ENCODE results near the gene MXRA8.
"Not testable (repeated sequence)": the region's sequence is repeated elsewhere in the genome, so short reads cannot be mapped to it uniquely, and the experiment has no call there.

Gene MXRA8

DNA sequence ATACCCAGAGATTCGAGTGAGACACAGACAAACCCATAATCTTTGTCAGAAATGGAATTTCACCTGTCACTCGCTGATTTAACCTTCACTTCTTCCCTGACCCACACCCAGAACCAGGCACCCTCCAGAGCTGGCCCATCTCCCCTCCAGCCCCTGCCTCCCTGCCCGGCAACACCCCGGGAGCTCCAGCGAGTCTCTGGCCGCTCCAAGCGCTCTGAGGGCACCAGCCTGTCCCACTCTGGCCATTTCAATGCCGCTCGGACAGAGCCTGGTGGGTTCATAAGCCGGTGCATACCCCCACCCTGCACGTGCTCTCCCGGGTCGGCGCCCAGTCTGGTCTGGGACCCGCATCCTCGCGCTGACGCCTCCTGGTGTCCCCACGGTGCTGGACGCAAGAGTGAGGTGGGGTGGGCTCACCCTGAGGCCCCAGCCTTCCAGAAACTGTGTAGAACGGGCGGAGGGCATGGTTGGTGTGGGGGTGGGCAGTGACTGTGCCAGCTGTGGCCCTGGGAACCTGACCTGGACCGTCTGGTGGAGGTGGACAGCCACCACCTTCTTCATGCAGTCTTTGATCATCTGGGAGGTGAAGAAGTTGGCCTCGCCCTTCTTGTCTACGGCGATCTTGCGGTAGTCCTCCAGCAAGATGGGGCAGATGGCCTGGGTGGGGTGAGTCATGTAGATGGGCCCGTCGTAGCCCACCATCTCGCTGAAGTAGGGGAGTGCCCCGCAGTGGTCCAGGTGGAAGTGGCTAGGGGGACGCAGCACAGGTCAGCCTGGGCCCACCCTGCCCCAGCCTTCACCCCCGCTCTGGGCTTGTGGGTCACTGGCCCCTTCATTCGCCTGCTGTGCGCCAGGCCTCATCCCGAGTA is 39.3 kb downstream of the MXRA8 start:
- Histone ChIP-seq H3K27me3 (ENCODE audit: insufficient read depth, low read length, poor library complexity) (no peaks in the 10 kb centered on the region), H3K4ac (ENCODE audit: low read depth, low read length) (no peak overlapping the region), H4K5ac (ENCODE audit: low read length) (no peak overlapping the region), H3K9ac (ENCODE audit: low read length) (no peak overlapping the region), H3K23ac (ENCODE audit: low read length) (no peak overlapping the region), H3K56ac (ENCODE audit: low read length) (no peak overlapping the region), H3K36me3 (ENCODE audit: control insufficient read depth, insufficient read depth, low read length) (peaks cover 4% of the 10 kb centered on the region), H2BK5ac (ENCODE audit: low read length) (no peak overlapping the region), H2AK5ac (ENCODE audit: low read length) (no peak overlapping the region), H3K4me1 (ENCODE audit: control insufficient read depth, low read depth, low read length) (peaks cover 2% of the 10 kb centered on the region), H3K79me2 (ENCODE audit: control insufficient read depth, insufficient read depth, low read length) (peaks cover 34% of the 10 kb centered on the region), H3K4me2 (ENCODE audit: low read length) (no peak overlapping the region), H3K18ac (ENCODE audit: low read length) (no peak overlapping the region), H2BK120ac (ENCODE audit: low read depth, low read length) (no peak overlapping the region), H3K4me3 (ENCODE audit: low read length) (no peak overlapping the region), H3K27ac (ENCODE audit: low read depth, low read length) (no peak overlapping the region), H4K8ac (ENCODE audit: low read depth, low read length) (no peak overlapping the region), H2BK15ac (replicated peaks; ENCODE audit: low read depth) (no peak overlapping the region), H3K79me1 (ENCODE audit: low read length) (peaks cover 24% of the 10 kb centered on the region)
- DNase-seq = no peak
- WGBS (ENCODE audit: extremely low coverage, insufficient coverage, low lambda C conversion rate) = no CpG with 5 or more reads among the region's 36 CpGs

- no peak overlapping the region for H4K8ac ChIP-seq (ENCODE audit: low read depth, low read length)
- H3K4me1 ChIP-seq (ENCODE audit: control insufficient read depth, low read depth, low read length) = peaks cover 2% of the 10 kb centered on the region
- no peak overlapping the region for H3K9ac ChIP-seq (ENCODE audit: low read length)
- H2AK5ac ChIP-seq (ENCODE audit: low read length) = no peak overlapping the region
- no peaks in the 10 kb centered on the region for H3K27me3 ChIP-seq (ENCODE audit: insufficient read depth, low read length, poor library complexity)
- peaks cover 30% of the 10 kb centered on the region for H3K79me2 ChIP-seq (ENCODE audit: control insufficient read depth, insufficient read depth, low read length)
- no peak overlapping the region for H2BK5ac ChIP-seq (ENCODE audit: low read length)
- H3K4me3 ChIP-seq (ENCODE audit: low read length) = no peak overlapping the region
- H2BK120ac ChIP-seq (ENCODE audit: low read depth, low read length) = no peak overlapping the region
- no CpG with 5 or more reads among the region's 9 CpGs for WGBS (ENCODE audit: extremely low coverage, insufficient coverage, low lambda C conversion rate)
- H3K23ac ChIP-seq (ENCODE audit: low read length) = no peak overlapping the region
- H4K5ac ChIP-seq (ENCODE audit: low read length) = no peak overlapping the region
- peaks cover 22% of the 10 kb centered on the region for H3K79me1 ChIP-seq (ENCODE audit: low read length)
- H3K36me3 ChIP-seq (ENCODE audit: control insufficient read depth, insufficient read depth, low read length) = peaks cover 10% of the 10 kb centered on the region
- H3K4ac ChIP-seq (ENCODE audit: low read depth, low read length) = no peak overlapping the region
- no peak overlapping the region for H3K56ac ChIP-seq (ENCODE audit: low read length)
- H3K18ac ChIP-seq (ENCODE audit: low read length) = no peak overlapping the region
- H3K27ac ChIP-seq (ENCODE audit: low read depth, low read length) = no peak overlapping the region
- no peak overlapping the region for H2BK15ac ChIP-seq (replicated peaks; ENCODE audit: low read depth)
- no peak overlapping the region for H3K4me2 ChIP-seq (ENCODE audit: low read length)
- DNase-seq = peak; percentile 72
Measured at GRCh38 chr1:1318131-1318652, 40.2 kb downstream of the MXRA8 start.

GRCh38 chr1:1317420-1317819 is 40.9 kb downstream of the MXRA8 start:
- Histone ChIP-seq H3K23ac (ENCODE audit: low read length) (no peak overlapping the region), H2BK5ac (ENCODE audit: low read length) (no peak overlapping the region), H2BK120ac (ENCODE audit: low read depth, low read length) (no peak overlapping the region), H3K36me3 (ENCODE audit: control insufficient read depth, insufficient read depth, low read length) (peaks cover 14% of the 10 kb centered on the region), H3K79me1 (ENCODE audit: low read length) (peaks cover 19% of the 10 kb centered on the region), H3K9ac (ENCODE audit: low read length) (no peak overlapping the region), H4K8ac (ENCODE audit: low read depth, low read length) (no peak overlapping the region), H3K4me1 (ENCODE audit: control insufficient read depth, low read depth, low read length) (peaks cover 2% of the 10 kb centered on the region), H3K56ac (ENCODE audit: low read length) (no peak overlapping the region), H3K27ac (ENCODE audit: low read depth, low read length) (no peak overlapping the region), H3K18ac (ENCODE audit: low read length) (no peak overlapping the region), H3K4me3 (ENCODE audit: low read length) (no peak overlapping the region), H2AK5ac (ENCODE audit: low read length) (no peak overlapping the region), H3K4ac (ENCODE audit: low read depth, low read length) (no peak overlapping the region), H3K27me3 (ENCODE audit: insufficient read depth, low read length, poor library complexity) (no peaks in the 10 kb centered on the region), H3K79me2 (ENCODE audit: control insufficient read depth, insufficient read depth, low read length) (peaks cover 24% of the 10 kb centered on the region), H2BK15ac (replicated peaks; ENCODE audit: low read depth) (no peak overlapping the region), H3K4me2 (ENCODE audit: low read length) (no peak overlapping the region), H4K5ac (ENCODE audit: low read length) (no peak overlapping the region)
- no peak for DNase-seq
- WGBS (ENCODE audit: extremely low coverage, insufficient coverage, low lambda C conversion rate) = no CpG with 5 or more reads among the region's 6 CpGs

DNA sequence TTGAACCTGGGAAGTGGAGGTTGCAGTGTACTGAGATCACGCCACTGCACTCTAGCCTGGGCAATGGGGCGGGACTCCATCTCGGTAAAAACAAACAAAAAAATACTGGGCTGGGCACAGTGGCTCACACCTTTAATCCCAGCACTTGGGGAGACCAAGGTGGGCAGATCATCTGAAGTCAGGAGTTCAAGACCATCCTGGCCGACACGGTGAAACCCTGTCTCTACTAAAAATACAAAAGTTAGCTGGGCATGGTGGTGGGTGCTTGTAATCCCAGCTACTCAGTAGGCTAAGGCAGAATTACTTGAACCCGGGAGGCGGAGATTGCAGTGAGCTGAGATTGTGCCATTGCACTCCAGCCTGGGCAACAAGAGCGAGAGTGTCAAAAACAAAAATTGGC is 42.2 kb downstream of the MXRA8 start:
- H3K79me2 ChIP-seq (ENCODE audit: control insufficient read depth, insufficient read depth, low read length) = peaks cover 13% of the 10 kb centered on the region
- not testable (repeated sequence) for H3K27me3 ChIP-seq (ENCODE audit: insufficient read depth, low read length, poor library complexity); H4K5ac ChIP-seq (ENCODE audit: low read length); H2BK5ac ChIP-seq (ENCODE audit: low read length); H2AK5ac ChIP-seq (ENCODE audit: low read length); H2BK120ac ChIP-seq (ENCODE audit: low read depth, low read length); H3K56ac ChIP-seq (ENCODE audit: low read length); H4K8ac ChIP-seq (ENCODE audit: low read depth, low read length); H3K18ac ChIP-seq (ENCODE audit: low read length); H3K27ac ChIP-seq (ENCODE audit: low read depth, low read length); H3K4me3 ChIP-seq (ENCODE audit: low read length); H3K4me2 ChIP-seq (ENCODE audit: low read length); H2BK15ac ChIP-seq (replicated peaks; ENCODE audit: low read depth); DNase-seq; H3K9ac ChIP-seq (ENCODE audit: low read length); H3K4me1 ChIP-seq (ENCODE audit: control insufficient read depth, low read depth, low read length); H3K23ac ChIP-seq (ENCODE audit: low read length); H3K4ac ChIP-seq (ENCODE audit: low read depth, low read length)
- H3K36me3 ChIP-seq (ENCODE audit: control insufficient read depth, insufficient read depth, low read length) = peaks cover 17% of the 10 kb centered on the region
- H3K79me1 ChIP-seq (ENCODE audit: low read length) = peaks cover 13% of the 10 kb centered on the region
- no CpG with 5 or more reads among the region's 8 CpGs for WGBS (ENCODE audit: extremely low coverage, insufficient coverage, low lambda C conversion rate)

DNA sequence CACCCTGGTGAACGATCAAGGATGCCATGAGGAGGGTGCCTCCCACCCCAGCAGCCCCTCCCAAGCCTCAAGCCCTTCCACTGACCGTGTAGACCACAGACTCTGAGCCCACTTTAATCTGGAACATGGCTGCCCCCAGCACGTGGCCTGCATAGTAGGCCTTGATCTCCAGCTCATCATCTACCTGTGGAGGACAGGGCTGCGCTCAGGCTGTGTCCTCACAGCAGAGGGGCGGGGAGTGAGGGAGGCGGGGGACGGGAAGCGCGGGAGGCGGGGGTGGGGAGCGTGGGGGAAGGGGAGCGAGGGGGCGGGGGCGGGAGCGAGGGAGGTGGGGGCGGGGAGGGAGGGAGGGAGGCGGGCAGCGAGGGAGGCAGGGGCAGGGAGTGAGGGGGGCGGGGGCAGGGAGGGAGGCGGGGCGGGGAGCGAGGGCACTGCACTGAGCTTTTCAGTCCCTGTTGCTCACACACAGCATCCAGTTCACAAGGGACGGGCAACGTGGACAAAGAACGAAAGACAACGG is 42.9 kb downstream of the MXRA8 start:
- Histone ChIP-seq H3K18ac (ENCODE audit: low read length) (no peak overlapping the region), H3K27ac (ENCODE audit: low read depth, low read length) (peak overlapping the region; percentile 16), H3K4me2 (ENCODE audit: low read length) (no peak overlapping the region), H3K4me1 (ENCODE audit: control insufficient read depth, low read depth, low read length) (peaks cover 2% of the 10 kb centered on the region), H3K56ac (ENCODE audit: low read length) (peak overlapping the region; percentile 83), H2BK15ac (replicated peaks; ENCODE audit: low read depth) (no peak overlapping the region), H3K23ac (ENCODE audit: low read length) (no peak overlapping the region), H2AK5ac (ENCODE audit: low read length) (peak overlapping the region; percentile 58), H2BK5ac (ENCODE audit: low read length) (peak overlapping the region; percentile 55), H3K4me3 (ENCODE audit: low read length) (no peak overlapping the region), H4K5ac (ENCODE audit: low read length) (no peak overlapping the region), H3K27me3 (ENCODE audit: insufficient read depth, low read length, poor library complexity) (no peaks in the 10 kb centered on the region), H4K8ac (ENCODE audit: low read depth, low read length) (no peak overlapping the region), H2BK120ac (ENCODE audit: low read depth, low read length) (no peak overlapping the region), H3K9ac (ENCODE audit: low read length) (peak overlapping the region; percentile 58), H3K79me1 (ENCODE audit: low read length) (peaks cover 10% of the 10 kb centered on the region), H3K36me3 (ENCODE audit: control insufficient read depth, insufficient read depth, low read length) (peaks cover 17% of the 10 kb centered on the region), H3K79me2 (ENCODE audit: control insufficient read depth, insufficient read depth, low read length) (peaks cover 7% of the 10 kb centered on the region), H3K4ac (ENCODE audit: low read depth, low read length) (peak overlapping the region; percentile 49)
- peak; percentile 87 for DNase-seq
- no CpG with 5 or more reads among the region's 26 CpGs for WGBS (ENCODE audit: extremely low coverage, insufficient coverage, low lambda C conversion rate)

Data from mesendoderm (in vitro differentiated cells).